ENCODE data around the gene SSH2.

SSH2 gene

DNA sequence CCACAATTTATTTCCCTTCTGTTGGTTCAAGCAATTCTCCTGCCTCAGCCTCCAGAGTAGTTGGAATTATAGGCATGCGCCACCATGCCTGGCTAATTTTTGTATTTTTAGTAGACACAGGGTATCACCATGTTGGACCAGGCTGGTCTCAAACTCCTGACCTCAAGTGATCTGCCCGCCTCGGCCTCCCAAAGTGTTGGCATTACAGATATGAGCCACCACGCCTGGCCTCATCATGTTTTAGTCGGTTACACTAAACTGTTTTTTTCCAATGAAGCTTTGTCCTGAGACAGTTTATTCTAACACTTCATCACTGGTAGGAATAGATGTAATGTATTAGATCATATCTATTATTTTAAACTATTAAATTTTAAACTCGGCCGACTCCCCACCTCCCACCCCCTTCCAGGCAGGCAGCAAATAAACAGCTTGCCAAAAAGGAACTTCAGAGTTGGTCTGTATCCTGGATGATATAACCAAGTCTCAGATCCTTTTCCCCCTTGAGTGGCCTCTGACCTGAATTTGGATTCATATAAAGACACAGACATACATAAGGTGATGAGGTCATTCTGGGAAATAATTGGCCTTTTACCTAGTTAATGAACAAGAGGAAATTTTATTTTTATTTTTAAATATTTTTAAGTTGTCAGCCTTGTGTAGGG lies 288.9 kb downstream of the SSH2 start:
- no peak overlapping the region for H3K4me3 ChIP-seq (ENCODE audit: low read depth, low read length)
- ChIA-PET POLR2A (interaction anchor here (0.7 kb wide), 1 partner anchor 188 kb away, joined by 3 read pairs; no protein-coding TSS in a partner anchor), CTCF (interaction anchor here (1.1 to 8.2 kb wide), 8 partner anchors 20 to 453 kb away, joined by 3 to 170 read pairs (median 26); partner anchors contain the start of genes CORO6 and SSH2)
- DNase-seq (ENCODE audit: low read depth, low spot score): no peak
- TF ChIP-seq, protein P1, sequence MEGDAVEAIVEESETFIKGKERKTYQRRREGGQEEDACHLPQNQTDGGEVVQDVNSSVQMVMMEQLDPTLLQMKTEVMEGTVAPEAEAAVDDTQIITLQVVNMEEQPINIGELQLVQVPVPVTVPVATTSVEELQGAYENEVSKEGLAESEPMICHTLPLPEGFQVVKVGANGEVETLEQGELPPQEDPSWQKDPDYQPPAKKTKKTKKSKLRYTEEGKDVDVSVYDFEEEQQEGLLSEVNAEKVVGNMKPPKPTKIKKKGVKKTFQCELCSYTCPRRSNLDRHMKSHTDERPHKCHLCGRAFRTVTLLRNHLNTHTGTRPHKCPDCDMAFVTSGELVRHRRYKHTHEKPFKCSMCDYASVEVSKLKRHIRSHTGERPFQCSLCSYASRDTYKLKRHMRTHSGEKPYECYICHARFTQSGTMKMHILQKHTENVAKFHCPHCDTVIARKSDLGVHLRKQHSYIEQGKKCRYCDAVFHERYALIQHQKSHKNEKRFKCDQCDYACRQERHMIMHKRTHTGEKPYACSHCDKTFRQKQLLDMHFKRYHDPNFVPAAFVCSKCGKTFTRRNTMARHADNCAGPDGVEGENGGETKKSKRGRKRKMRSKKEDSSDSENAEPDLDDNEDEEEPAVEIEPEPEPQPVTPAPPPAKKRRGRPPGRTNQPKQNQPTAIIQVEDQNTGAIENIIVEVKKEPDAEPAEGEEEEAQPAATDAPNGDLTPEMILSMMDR (IDR thresholded peaks at IDR 0.05; ENCODE audit: insufficient read depth, low read length, missing control alignments): no peak

DNA sequence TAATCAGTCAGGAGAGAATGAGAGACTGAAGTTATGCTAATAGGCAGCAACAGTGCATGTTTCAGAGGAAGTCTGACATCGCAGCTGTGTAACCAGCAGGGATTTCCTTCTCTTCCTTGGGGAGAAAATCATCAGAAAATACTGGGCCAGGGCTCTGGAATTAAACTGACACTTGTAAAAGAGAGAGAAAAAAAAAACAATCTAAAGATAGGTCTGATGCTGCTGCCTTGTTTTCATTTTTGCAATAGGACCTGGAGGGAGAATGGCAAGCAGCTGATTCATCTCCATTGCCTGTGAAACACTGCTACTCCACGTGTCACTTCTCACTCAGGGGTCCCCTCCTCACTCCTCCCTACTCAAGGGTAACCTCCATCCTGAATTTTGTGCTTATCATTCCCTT lies 289.6 kb downstream of the SSH2 start:
- ChIA-PET CTCF (interaction anchor here (1.0 to 8.2 kb wide), 19 partner anchors 12 to 465 kb away, joined by 3 to 170 read pairs (median 7); partner anchors contain the start of genes CORO6 and SSH2), POLR2A (interaction anchor here (0.7 kb wide), 1 partner anchor 189 kb away, joined by 3 read pairs; no protein-coding TSS in a partner anchor)
- peak; percentile 57 for DNase-seq (ENCODE audit: low read depth, low spot score)
- TF ChIP-seq, protein P1 (IDR thresholded peaks at IDR 0.05; ENCODE audit: insufficient read depth, low read length, missing control alignments): no peak
- H3K4me3 ChIP-seq (ENCODE audit: low read depth, low read length): no peak overlapping the region

DNA sequence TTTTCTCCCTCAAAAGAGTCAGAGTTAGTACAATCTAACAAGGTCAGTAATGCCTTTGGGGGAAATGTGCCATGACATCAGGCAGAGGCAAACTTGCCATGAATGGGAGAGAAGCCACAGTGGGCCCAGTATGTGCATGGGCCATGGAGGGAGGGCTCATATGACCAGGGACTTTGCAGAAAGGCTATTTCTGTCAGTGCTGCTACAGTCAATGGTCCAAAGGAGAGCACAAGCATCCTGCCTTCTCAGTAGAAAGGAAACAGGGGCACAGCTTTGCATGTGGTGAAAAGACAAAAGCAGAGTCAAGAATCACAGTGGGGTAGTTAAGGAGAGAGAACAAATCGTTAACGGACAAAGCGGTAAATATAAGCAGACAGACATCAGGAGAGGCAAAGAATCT lies 296.1 kb downstream of the SSH2 start:
- TF ChIP-seq, protein P1 (IDR thresholded peaks at IDR 0.05; ENCODE audit: insufficient read depth, low read length, missing control alignments): no peak
- CTCF ChIA-PET: interaction anchor here (0.6 to 6.5 kb wide), 8 partner anchors 8 to 460 kb away, joined by 3 to 40 read pairs (median 4); no protein-coding TSS in a partner anchor
- POLR2A ChIA-PET: no interaction called here
- no peak for DNase-seq (ENCODE audit: low read depth, low spot score)
- no peak overlapping the region for H3K4me3 ChIP-seq (ENCODE audit: low read depth, low read length)

DNA sequence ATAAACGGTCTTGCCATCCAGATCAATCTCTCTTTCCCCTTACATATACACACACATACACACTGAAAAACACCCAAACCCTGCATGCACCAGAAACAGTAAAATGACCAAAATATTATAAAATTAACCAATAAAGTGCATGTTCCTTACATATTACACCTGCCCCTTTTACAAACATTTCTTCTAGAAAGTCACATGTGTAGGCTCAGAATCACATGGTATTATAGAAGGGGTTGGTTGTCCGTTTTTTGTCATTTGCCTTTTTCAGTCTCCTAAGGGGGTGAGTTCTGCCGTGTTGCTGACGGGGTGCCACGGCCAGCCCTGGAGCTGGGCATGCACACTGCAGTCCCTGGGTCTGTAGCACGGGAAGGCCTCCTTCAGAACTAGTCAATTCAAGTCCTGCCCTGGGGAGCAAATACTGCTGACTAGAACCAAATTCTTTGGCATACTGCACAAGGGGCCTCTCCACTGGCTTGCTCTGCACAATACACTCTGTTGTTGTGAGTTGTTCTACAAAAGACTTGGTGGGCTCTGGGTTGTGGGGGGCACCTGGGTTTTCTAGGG lies 299.3 kb downstream of the SSH2 start:
- CTCF ChIA-PET: interaction anchor here (1.8 to 6.5 kb wide), 2 partner anchors 9 to 13 kb away, joined by 5 to 40 read pairs; no protein-coding TSS in a partner anchor
- POLR2A ChIA-PET: no interaction called here
- H3K4me3 ChIP-seq (ENCODE audit: low read depth, low read length): no peak overlapping the region
- TF ChIP-seq, protein P1 (IDR thresholded peaks at IDR 0.05; ENCODE audit: insufficient read depth, low read length, missing control alignments): no peak
- no peak for DNase-seq (ENCODE audit: low read depth, low spot score)

GRCh38 chr17:29629839-29630238 lies 300.2 kb downstream of the SSH2 start:
- POLR2A ChIA-PET: no interaction called here
- TF ChIP-seq, protein P1 (IDR thresholded peaks at IDR 0.05; ENCODE audit: insufficient read depth, low read length, missing control alignments): no peak
- DNase-seq (ENCODE audit: low read depth, low spot score): no peak
- no peak overlapping the region for H3K4me3 ChIP-seq (ENCODE audit: low read depth, low read length)
- CTCF ChIA-PET: interaction anchor here (2.1 to 6.5 kb wide), 2 partner anchors 8 to 12 kb away, joined by 5 to 40 read pairs; no protein-coding TSS in a partner anchor

DNA sequence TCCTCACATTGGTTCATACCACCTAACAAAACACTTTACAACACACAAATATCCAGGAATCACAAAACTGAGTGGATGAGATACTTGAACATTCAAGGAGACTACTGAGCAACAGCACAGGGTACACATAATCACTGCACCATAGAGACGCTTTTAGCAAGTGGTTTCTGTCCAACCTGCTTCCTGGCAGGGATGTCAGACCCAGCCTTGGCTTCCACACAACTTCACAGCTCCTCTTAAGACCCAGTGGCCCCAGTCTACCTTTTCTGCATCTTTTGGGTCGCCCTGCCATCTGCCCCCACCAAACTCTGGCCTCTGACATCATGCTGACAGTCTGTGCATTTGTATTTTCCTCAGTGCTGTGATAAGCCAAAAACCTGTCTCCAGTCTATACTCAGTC lies 301.4 kb downstream of the SSH2 start:
- no peak for DNase-seq (ENCODE audit: low read depth, low spot score)
- TF ChIP-seq, protein P1 (IDR thresholded peaks at IDR 0.05; ENCODE audit: insufficient read depth, low read length, missing control alignments): no peak
- H3K4me3 ChIP-seq (ENCODE audit: low read depth, low read length): no peak overlapping the region
- ChIA-PET CTCF (interaction anchor here (1.0 to 6.5 kb wide), 5 partner anchors 9 to 151 kb away, joined by 3 to 40 read pairs (median 5); no protein-coding TSS in a partner anchor), POLR2A (no interaction called here)

All from AG04449 (cell line).